ENCODE data around the gene VDAC1. TPM values are rescaled to one million over a fixed set of nuclear protein-coding genes. Genes with fewer than 3 reads are reported as not detected.
A peak's percentile ranks its signal among the peaks of the same experiment; 100 is the strongest.

The VDAC1 gene
- total RNA-seq, 2 experiments from 2014 or later = 46.8 to 50.9 TPM

DNA sequence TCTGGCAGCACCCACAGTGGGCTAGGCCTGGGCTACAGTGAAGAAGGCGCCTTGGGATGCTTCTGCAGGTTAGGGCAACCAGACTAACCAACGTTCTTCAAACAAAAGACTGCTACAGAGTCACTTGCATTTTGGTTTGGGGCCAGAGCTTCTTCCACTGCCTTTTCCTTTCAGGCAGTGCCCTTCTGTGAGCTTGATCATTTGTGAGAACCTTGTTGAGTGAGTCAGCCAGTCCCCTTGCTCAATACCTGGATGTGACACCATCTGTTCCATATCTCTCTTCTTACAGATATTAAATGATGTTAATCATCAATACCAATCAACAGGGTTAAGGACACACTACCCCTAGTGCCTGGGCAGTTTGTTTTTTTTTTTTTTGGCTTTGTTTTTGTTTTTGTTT is 46.5 kb upstream of the VDAC1 start:
- H3K27me3 Mint-ChIP-seq = no peaks in the 10 kb centered on the region
- H3K4me3 ChIP-seq (ENCODE audit: low read length) = no peak overlapping the region
- no peaks in the 10 kb centered on the region for H3K27me3 ChIP-seq (ENCODE audit: control insufficient read depth in 1 of 2, insufficient read depth in 2 of 2, low read length in 2 of 2)
- peaks cover 54% of the 10 kb centered on the region for H3K4me1 ChIP-seq (ENCODE audit: insufficient read depth, low read length)
- DNase-seq = no peak
- no peak for ATAC-seq (ENCODE audit: poor library complexity)
- peaks cover 75% of the 10 kb centered on the region for H3K4me1 Mint-ChIP-seq (ENCODE audit: low read depth)
- H3K36me3 Mint-ChIP-seq (ENCODE audit: low read depth) = no peaks in the 10 kb centered on the region
- H3K4me3 Mint-ChIP-seq = no peak overlapping the region
- ChIA-PET CTCF (interaction anchor here (4.8 kb wide), 1 partner anchor 12 kb away, joined by 25 read pairs; no protein-coding TSS in a partner anchor), POLR2A (interaction anchor here (0.8 to 1.6 kb wide), 8 partner anchors 8 to 99 kb away, joined by 3 to 6 read pairs (median 3); partner anchors contain the start of gene VDAC1)
- no peaks in the 10 kb centered on the region for H3K9me3 Mint-ChIP-seq
- peak overlapping the region; percentile 86 for H3K27ac Mint-ChIP-seq
- TF ChIP-seq CTCF (IDR thresholded peaks at IDR 0.05) = no peak
- intact Hi-C loops (cut with DNase I, micrococcal nuclease) = no loop called here
- no peaks in the 10 kb centered on the region for H3K36me3 ChIP-seq (ENCODE audit: insufficient read depth, low read length)
- no peak overlapping the region for H3K27ac ChIP-seq (ENCODE audit: low read depth in 1 of 2, low read length in 2 of 2)
- no peaks in the 10 kb centered on the region for H3K9me3 ChIP-seq (ENCODE audit: control insufficient read depth in 1 of 2, insufficient read depth in 1 of 2, low read length in 2 of 2)

DNA sequence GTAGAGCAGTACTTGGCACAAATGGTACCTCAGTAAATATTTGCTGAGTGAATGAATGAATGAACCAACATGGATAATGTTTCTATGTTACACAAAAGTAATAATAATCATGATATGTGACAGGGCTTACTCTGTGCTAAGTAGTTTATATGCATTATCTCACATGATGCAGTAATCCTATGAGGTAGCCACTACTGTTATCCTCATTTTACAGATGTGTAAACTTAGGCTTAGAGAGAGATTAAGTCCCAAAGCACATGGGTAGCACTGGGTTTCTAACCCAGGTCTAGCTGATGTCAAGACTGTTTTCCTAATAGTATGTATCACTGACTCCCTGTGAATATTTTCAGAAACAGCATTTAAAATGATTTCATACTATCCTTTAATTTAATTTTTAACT is 44.1 kb upstream of the VDAC1 start:
- Mint-ChIP-seq H3K27ac (no peak overlapping the region), H3K9me3 (no peaks in the 10 kb centered on the region), H3K36me3 (ENCODE audit: low read depth) (no peaks in the 10 kb centered on the region), H3K4me3 (no peak overlapping the region), H3K4me1 (ENCODE audit: low read depth) (peaks cover 73% of the 10 kb centered on the region), H3K27me3 (no peaks in the 10 kb centered on the region)
- Histone ChIP-seq H3K4me1 (ENCODE audit: insufficient read depth, low read length) (peaks cover 52% of the 10 kb centered on the region), H3K27me3 (ENCODE audit: control insufficient read depth in 1 of 2, insufficient read depth in 2 of 2, low read length in 2 of 2) (no peaks in the 10 kb centered on the region), H3K4me3 (ENCODE audit: low read length) (no peak overlapping the region), H3K9me3 (ENCODE audit: control insufficient read depth in 1 of 2, insufficient read depth in 1 of 2, low read length in 2 of 2) (no peaks in the 10 kb centered on the region), H3K36me3 (ENCODE audit: insufficient read depth, low read length) (no peaks in the 10 kb centered on the region), H3K27ac (ENCODE audit: low read depth in 1 of 2, low read length in 2 of 2) (no peak overlapping the region)
- DNase-seq = no peak
- ATAC-seq (ENCODE audit: poor library complexity) = no peak
- ChIA-PET CTCF (interaction anchor here (2.1 kb wide), 1 partner anchor 9 kb away, joined by 12 read pairs; no protein-coding TSS in a partner anchor), POLR2A (no interaction called here)
- TF ChIP-seq CTCF (IDR thresholded peaks at IDR 0.05) = no peak
- intact Hi-C loops (cut with DNase I, micrococcal nuclease) = no loop called here

GRCh38 chr5:134047687-134048056 is 42.9 kb upstream of the VDAC1 start:
- no peak overlapping the region for H3K4me3 ChIP-seq (ENCODE audit: low read length)
- no peak for DNase-seq
- intact Hi-C loops (cut with DNase I, micrococcal nuclease) = no loop called here
- ChIA-PET CTCF (interaction anchor here (2.1 kb wide), 1 partner anchor 8 kb away, joined by 12 read pairs; no protein-coding TSS in a partner anchor), POLR2A (no interaction called here)
- no peaks in the 10 kb centered on the region for H3K9me3 ChIP-seq (ENCODE audit: control insufficient read depth in 1 of 2, insufficient read depth in 1 of 2, low read length in 2 of 2)
- Mint-ChIP-seq H3K9me3 (no peaks in the 10 kb centered on the region), H3K4me3 (no peak overlapping the region), H3K27me3 (no peaks in the 10 kb centered on the region), H3K36me3 (ENCODE audit: low read depth) (no peaks in the 10 kb centered on the region), H3K4me1 (ENCODE audit: low read depth) (peaks cover 73% of the 10 kb centered on the region), H3K27ac (no peak overlapping the region)
- H3K36me3 ChIP-seq (ENCODE audit: insufficient read depth, low read length) = no peaks in the 10 kb centered on the region
- no peaks in the 10 kb centered on the region for H3K27me3 ChIP-seq (ENCODE audit: control insufficient read depth in 1 of 2, insufficient read depth in 2 of 2, low read length in 2 of 2)
- no peak for TF ChIP-seq CTCF (IDR thresholded peaks at IDR 0.05)
- no peak overlapping the region for H3K27ac ChIP-seq (ENCODE audit: low read depth in 1 of 2, low read length in 2 of 2)
- no peak for ATAC-seq (ENCODE audit: poor library complexity)
- H3K4me1 ChIP-seq (ENCODE audit: insufficient read depth, low read length) = peaks cover 49% of the 10 kb centered on the region
